ENCODE data around the gene CHN2. TPM values are rescaled to one million over a fixed set of nuclear protein-coding genes. Genes with fewer than 3 reads are reported as not detected.
A peak's percentile ranks its signal among the peaks of the same experiment; 100 is the strongest.

CHN2 gene
- 0.33 TPM in 1 of 2 replicates, not detected in the other for total RNA-seq

GRCh38 chr7:29194594-29195427 is at the start of gene CHN2:
Gene CHN2, plus strand, starts transcription at chr7:29194775.
- H3K9me3 Mint-ChIP-seq, result no peaks in the 10 kb centered on the region
- H3K27ac Mint-ChIP-seq, result no peak within 1 kb of the TSS
- peaks cover 15% of the 10 kb centered on the region for H3K4me1 Mint-ChIP-seq
- no peaks in the 10 kb centered on the region for H3K36me3 Mint-ChIP-seq (ENCODE audit: low read depth)
- peak; percentile 81 for DNase-seq
- intact Hi-C loops (cut with micrococcal nuclease), result loop anchor here (5.0 to 10.0 kb wide), 4 partner anchors 92 to 270 kb away; partner anchors contain the start of gene TRIL
- peaks cover 74% of the 10 kb centered on the region for H3K27me3 Mint-ChIP-seq
- peak within 1 kb of the TSS; percentile 75 for H3K4me3 Mint-ChIP-seq

DNA sequence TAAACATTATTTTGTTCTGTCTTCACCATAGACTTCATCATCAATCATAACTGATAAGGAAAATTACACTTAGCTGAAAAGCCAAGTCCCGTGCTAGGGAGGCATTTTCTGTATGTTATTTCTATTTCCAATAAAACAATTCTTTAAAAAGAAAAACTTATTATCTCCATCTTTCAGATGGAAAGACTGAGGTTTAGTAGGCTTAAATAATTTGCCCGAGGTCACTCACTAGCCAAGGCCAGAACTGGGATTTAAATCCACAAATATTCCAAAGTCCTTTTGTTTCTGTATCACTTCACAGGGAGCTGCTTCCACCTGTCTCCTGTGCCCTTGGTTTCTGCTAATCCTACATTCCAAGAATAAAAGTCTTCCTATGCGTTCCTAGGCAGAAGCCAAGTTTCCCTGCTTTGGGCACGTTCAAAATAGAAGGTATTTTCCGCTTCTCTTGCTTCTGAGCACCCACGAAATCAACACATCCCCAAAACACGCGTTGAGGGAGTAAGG is 49.0 kb upstream of the CHN2 start:
- H3K4me3 Mint-ChIP-seq, result no peak overlapping the region

DNA sequence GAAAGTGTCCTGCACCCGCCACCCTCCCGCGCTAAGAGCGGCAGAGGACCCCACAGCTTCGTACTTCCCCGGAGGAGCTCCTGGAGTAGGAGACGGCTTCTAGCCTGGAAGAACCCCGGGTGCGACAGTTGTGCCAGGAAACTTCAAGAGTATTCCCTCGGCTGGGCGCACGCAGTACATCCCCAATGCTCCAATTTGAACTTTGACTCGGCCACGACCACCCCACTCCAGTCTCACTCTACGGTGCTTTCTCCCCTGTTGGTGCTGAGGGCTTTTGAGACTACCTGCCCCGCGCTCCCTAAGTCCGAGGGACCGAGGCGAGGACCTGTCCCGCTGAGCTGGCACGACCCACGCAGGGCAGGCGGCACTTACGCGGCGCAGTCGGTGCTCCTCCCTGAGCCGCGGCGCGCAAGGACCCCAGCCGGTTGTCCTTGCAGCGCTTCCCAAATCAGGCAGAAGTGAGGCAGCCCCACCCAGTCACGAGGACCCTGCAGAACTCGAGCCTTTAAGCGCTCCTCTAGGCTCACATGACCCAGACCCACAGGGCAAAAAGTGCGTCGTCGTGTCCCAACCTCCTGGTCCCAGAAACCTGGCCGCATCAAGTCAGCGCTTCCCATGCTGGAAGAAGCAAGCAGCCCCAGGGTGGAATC is 48.4 kb upstream of the CHN2 start, which contains the start of gene CPVL:
Gene CPVL (minus strand): TSS at position 481 of the 650 bp plus-strand sequence. CDS start 25,476 bp downstream, outside the sequence.
- no peak within 1 kb of the TSS for H3K4me3 Mint-ChIP-seq
- no peaks in the 10 kb centered on the region for H3K36me3 Mint-ChIP-seq (ENCODE audit: low read depth)
- H3K27me3 Mint-ChIP-seq, result peaks cover 34% of the 10 kb centered on the region
- no peaks in the 10 kb centered on the region for H3K9me3 Mint-ChIP-seq
- DNase-seq, result no peak
- H3K27ac Mint-ChIP-seq, result no peak within 1 kb of the TSS
- H3K4me1 Mint-ChIP-seq, result no peaks in the 10 kb centered on the region
- intact Hi-C loops (cut with micrococcal nuclease), result no loop called here

More for the DNA sequence above, 49.0 kb upstream of the CHN2 start:
- H3K4me1 Mint-ChIP-seq, result no peaks in the 10 kb centered on the region
- intact Hi-C loops (cut with micrococcal nuclease), result no loop called here
- DNase-seq, result no peak
- no peaks in the 10 kb centered on the region for H3K9me3 Mint-ChIP-seq
- H3K36me3 Mint-ChIP-seq (ENCODE audit: low read depth), result no peaks in the 10 kb centered on the region
- H3K27me3 Mint-ChIP-seq, result peaks cover 34% of the 10 kb centered on the region
- H3K27ac Mint-ChIP-seq, result no peak overlapping the region

GRCh38 chr7:29146888-29147609 is 47.5 kb upstream of the CHN2 start:
- intact Hi-C loops (cut with micrococcal nuclease), result no loop called here
- Mint-ChIP-seq H3K9me3 (no peaks in the 10 kb centered on the region), H3K4me1 (no peaks in the 10 kb centered on the region), H3K27ac (no peak overlapping the region), H3K4me3 (no peak overlapping the region), H3K27me3 (peaks cover 34% of the 10 kb centered on the region), H3K36me3 (ENCODE audit: low read depth) (no peaks in the 10 kb centered on the region)
- no peak for DNase-seq

GRCh38 chr7:29147821-29148220 is 46.8 kb upstream of the CHN2 start:
- intact Hi-C loops (cut with micrococcal nuclease), result no loop called here
- peaks cover 32% of the 10 kb centered on the region for H3K27me3 Mint-ChIP-seq
- H3K4me3 Mint-ChIP-seq, result no peak overlapping the region
- no peak overlapping the region for H3K27ac Mint-ChIP-seq
- H3K4me1 Mint-ChIP-seq, result no peaks in the 10 kb centered on the region
- DNase-seq, result no peak
- H3K9me3 Mint-ChIP-seq, result no peaks in the 10 kb centered on the region
- H3K36me3 Mint-ChIP-seq (ENCODE audit: low read depth), result no peaks in the 10 kb centered on the region

GRCh38 chr7:29149036-29149435 is 45.5 kb upstream of the CHN2 start:
- H3K9me3 Mint-ChIP-seq, result no peaks in the 10 kb centered on the region
- H3K27me3 Mint-ChIP-seq, result peaks cover 29% of the 10 kb centered on the region
- no peak for DNase-seq
- H3K36me3 Mint-ChIP-seq (ENCODE audit: low read depth), result no peaks in the 10 kb centered on the region
- no peak overlapping the region for H3K27ac Mint-ChIP-seq
- no peak overlapping the region for H3K4me3 Mint-ChIP-seq
- H3K4me1 Mint-ChIP-seq, result no peaks in the 10 kb centered on the region
- intact Hi-C loops (cut with micrococcal nuclease), result no loop called here

DNA sequence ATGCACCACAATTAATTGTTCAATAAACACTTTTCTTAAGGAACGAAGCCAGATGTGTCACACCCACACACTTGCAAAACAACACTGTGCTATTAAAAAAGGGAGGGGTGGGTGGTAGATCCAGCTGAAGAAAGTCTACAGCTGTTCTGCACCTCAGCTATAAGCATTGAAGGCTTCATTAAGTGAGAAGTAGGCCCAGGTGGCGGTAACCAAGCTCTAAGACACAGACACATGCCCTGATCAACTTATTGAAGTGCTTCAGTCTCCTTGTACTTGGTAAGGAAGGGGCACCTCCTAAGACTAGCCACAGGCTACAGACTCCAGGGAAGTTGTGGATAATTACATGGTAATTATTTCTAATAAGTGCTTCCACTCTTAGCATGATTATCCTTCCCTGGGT is 43.7 kb upstream of the CHN2 start:
- Mint-ChIP-seq H3K27me3 (peaks cover 23% of the 10 kb centered on the region), H3K27ac (no peak overlapping the region), H3K9me3 (no peaks in the 10 kb centered on the region), H3K36me3 (ENCODE audit: low read depth) (no peaks in the 10 kb centered on the region), H3K4me3 (no peak overlapping the region), H3K4me1 (no peaks in the 10 kb centered on the region)
- DNase-seq, result no peak
- intact Hi-C loops (cut with micrococcal nuclease), result no loop called here

DNA sequence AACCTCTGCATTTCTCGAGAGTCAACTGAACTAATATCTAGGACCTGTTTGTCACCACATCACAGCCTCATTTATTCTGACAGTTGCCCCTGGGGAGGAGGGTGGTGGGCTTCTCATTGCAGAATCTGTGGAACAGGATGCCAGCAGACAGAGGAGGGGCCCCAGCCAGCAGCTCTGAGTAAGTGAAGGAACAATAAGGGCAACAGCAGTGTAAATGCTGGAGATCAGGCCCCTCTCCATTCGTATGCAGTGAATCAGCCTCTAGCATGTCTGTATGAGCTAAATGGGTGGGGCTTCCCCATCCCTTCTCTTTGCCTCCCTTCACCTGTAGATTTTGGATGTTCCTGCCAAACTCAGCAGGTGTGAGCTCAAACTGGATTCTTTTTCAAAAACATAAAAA is 40.5 kb upstream of the CHN2 start:
- Mint-ChIP-seq H3K4me3 (no peak overlapping the region), H3K4me1 (peaks cover 5% of the 10 kb centered on the region), H3K9me3 (no peaks in the 10 kb centered on the region), H3K27me3 (peaks cover 1% of the 10 kb centered on the region), H3K27ac (no peak overlapping the region), H3K36me3 (ENCODE audit: low read depth) (no peaks in the 10 kb centered on the region)
- intact Hi-C loops (cut with micrococcal nuclease), result no loop called here
- DNase-seq, result no peak

DNA sequence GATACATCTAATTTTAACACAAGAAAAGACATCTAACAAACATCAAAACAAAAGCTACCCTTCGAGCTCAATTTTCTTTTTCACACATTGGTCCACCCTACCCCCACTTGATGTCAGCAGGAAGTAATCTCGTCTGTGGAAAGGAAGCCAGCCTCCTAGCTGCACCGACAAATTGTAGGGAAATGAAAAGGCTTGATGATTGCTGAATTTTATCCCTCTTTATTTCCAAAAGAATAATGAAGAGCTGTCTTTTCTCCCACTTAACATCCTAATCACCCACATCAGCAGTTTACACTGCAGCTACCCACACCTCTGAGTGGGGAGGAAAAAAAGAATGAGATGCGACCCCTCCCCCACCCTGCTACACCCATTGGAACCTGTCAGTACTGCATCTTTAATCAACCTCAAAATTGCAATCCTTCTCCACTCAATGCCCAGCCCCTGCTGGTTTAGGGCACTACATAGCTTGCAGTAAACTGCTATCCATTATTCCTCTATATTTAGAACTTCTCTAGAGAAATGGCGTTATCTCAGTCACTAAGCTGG is 37.6 kb upstream of the CHN2 start:
- no peaks in the 10 kb centered on the region for H3K36me3 Mint-ChIP-seq (ENCODE audit: low read depth)
- no peak overlapping the region for H3K4me3 Mint-ChIP-seq
- DNase-seq, result no peak
- H3K27ac Mint-ChIP-seq, result no peak overlapping the region
- no peaks in the 10 kb centered on the region for H3K9me3 Mint-ChIP-seq
- peaks cover 5% of the 10 kb centered on the region for H3K4me1 Mint-ChIP-seq
- intact Hi-C loops (cut with micrococcal nuclease), result no loop called here
- no peaks in the 10 kb centered on the region for H3K27me3 Mint-ChIP-seq

DNA sequence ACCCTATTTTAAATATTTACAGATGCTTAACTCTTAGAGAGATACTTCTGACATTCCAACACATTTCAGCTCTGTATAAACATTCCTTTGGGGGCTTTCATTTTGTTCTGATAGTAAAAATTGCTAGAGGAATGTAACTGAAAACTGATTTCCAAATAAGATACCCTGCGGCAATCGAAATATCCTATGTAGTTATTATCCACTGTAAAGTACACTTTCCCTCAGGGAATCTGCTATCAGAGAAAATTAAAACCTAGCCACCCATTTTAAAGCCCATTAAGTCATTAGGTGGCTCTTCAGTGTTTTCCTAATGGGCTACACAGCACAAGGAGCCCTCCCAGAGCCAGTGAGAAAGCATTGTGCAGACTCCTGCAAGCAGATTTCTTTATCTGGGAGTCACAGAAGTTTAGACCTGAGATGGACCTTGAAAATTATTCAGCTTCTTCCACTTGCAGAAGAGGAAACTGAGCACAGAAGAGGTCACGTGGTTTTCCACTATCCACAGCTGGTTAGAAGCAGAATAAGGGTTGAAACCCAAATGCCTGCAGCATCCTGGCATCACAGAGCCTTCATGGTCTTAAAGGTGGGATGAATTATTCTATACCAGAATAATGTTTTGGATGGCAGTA is 35.7 kb upstream of the CHN2 start:
- Mint-ChIP-seq H3K4me1 (peaks cover 5% of the 10 kb centered on the region), H3K4me3 (no peak overlapping the region), H3K27me3 (no peaks in the 10 kb centered on the region), H3K36me3 (ENCODE audit: low read depth) (no peaks in the 10 kb centered on the region), H3K9me3 (no peaks in the 10 kb centered on the region), H3K27ac (no peak overlapping the region)
- intact Hi-C loops (cut with micrococcal nuclease), result no loop called here
- no peak for DNase-seq

GRCh38 chr7:29160080-29160479 is 34.5 kb upstream of the CHN2 start:
- Mint-ChIP-seq H3K4me1 (peaks cover 5% of the 10 kb centered on the region), H3K27me3 (no peaks in the 10 kb centered on the region)

GRCh38 chr7:29161231-29161630 is 33.3 kb upstream of the CHN2 start:
- intact Hi-C loops (cut with micrococcal nuclease), result no loop called here
- H3K4me3 Mint-ChIP-seq, result no peak overlapping the region
- no peak overlapping the region for H3K27ac Mint-ChIP-seq
- no peaks in the 10 kb centered on the region for H3K36me3 Mint-ChIP-seq (ENCODE audit: low read depth)
- H3K27me3 Mint-ChIP-seq, result peaks cover under 1% of the 10 kb centered on the region
- H3K9me3 Mint-ChIP-seq, result peaks cover 7% of the 10 kb centered on the region
- H3K4me1 Mint-ChIP-seq, result peaks cover 5% of the 10 kb centered on the region
- DNase-seq, result no peak

More at GRCh38 chr7:29160080-29160479, 34.5 kb upstream of the CHN2 start:
- DNase-seq, result no peak
- Mint-ChIP-seq H3K36me3 (ENCODE audit: low read depth) (no peaks in the 10 kb centered on the region), H3K27ac (no peak overlapping the region), H3K9me3 (no peaks in the 10 kb centered on the region), H3K4me3 (no peak overlapping the region)
- intact Hi-C loops (cut with micrococcal nuclease), result no loop called here

DNA sequence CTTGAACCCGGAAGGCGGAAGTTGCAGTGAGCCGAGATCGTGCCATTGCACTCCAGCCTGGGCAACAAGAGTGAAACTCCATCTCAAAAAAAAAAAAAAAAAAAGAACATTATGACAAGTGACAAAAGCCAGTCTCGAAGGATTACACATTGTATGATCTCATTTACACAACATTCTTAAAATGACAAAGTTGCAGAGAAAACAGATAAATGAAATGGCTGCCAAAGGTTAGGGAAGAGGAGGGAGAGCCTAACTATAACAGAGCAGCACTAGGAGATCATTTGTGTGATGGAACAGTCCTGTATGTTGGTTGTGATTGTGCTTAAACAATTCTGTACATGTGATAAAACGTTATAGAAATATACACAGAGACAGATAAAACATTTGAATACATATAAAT is 32.0 kb upstream of the CHN2 start:
- intact Hi-C loops (cut with micrococcal nuclease), result no loop called here
- H3K4me1 Mint-ChIP-seq, result no peaks in the 10 kb centered on the region
- no peaks in the 10 kb centered on the region for H3K36me3 Mint-ChIP-seq (ENCODE audit: low read depth)
- H3K27me3 Mint-ChIP-seq, result peaks cover 3% of the 10 kb centered on the region
- no peak for DNase-seq
- no peak overlapping the region for H3K27ac Mint-ChIP-seq
- no peak overlapping the region for H3K4me3 Mint-ChIP-seq
- H3K9me3 Mint-ChIP-seq, result peaks cover 8% of the 10 kb centered on the region
